Panc1 (cell line): ENCODE data around the gene TAOK3.

Source experiments
- CTCF ChIP-seq: fragments of 450-650 bp; IDR thresholded peaks from 2 replicates; pipeline ENCODE4 v1.5.1; 2017; ENCODE audit warnings: mild to moderate bottlenecking
- REST ChIP-seq, 2 experiments: IDR thresholded peaks; 2 replicates each; pipeline ENCODE4 v1.6.1; 2011 to 2012; ENCODE audit warnings: low read depth in 2 of 2, control low read depth in 1 of 2, low read length in 1 of 2, mild to moderate bottlenecking in 1 of 2, moderate library complexity in 1 of 2; ENCODE audit not compliant: insufficient read depth in 1 of 2

- no peak for TF ChIP-seq CTCF
- no peak for TF ChIP-seq REST (IDR thresholded peaks at IDR 0.05; ENCODE audit: insufficient read depth in 1 of 2, low read depth in 2 of 2, low read length in 1 of 2)
Observed at GRCh38 chr12:118370601-118371000, 2.1 kb downstream of the TAOK3 start.
